A549 (cell line): ENCODE measurements around the gene VDR. TPM values are rescaled to one million over a fixed set of nuclear protein-coding genes. Genes with fewer than 3 reads are reported as not detected.
A peak's percentile ranks its signal among the peaks of the same experiment; 100 is the strongest.

Experiments
- ATAC-seq, 2 experiments: fragments of 200-7000 bp in 1 of 2; fragments of >200 bp in 1 of 2; cut with Nextera tagmentation in 1 of 2; cut with Tn5 transposase in 1 of 2; 3 replicates each; pipeline versions ENCODE4 v1.8.0 to v1.9.1; 2018 to 2020; ENCODE audit warnings: mild to moderate bottlenecking in 1 of 2, moderate library complexity in 1 of 2
- CTCF ChIA-PET: fragments of 300-600 bp; sonication (Branson Sonifier 250); formaldehyde crosslinking; extraction: SDS; loops from one replicate; lab custom pipeline; 2021; ENCODE audit warnings: antibody characterized with exemption, inconsistent platforms; lab: Yijun Ruan, JAX
- POLR2A ChIA-PET: fragments of 350-600 bp; formaldehyde crosslinking; extraction: SDS; loops from one replicate; lab custom pipeline; 2021; ENCODE audit warnings: antibody characterized with exemption, inconsistent platforms; lab: Yijun Ruan, JAX
- DNase-seq, 2 experiments: peaks; one replicate each; pipeline versions ENCODE4 v3.0.0 to v3.0.0-alpha.2; 2011 to 2016; ENCODE audit warnings: low read depth in 1 of 2, low spot score in 1 of 2
- FAIRE-seq: peaks from 2 replicates; lab custom pipeline; 2011; peaks lifted over from hg19 to GRCh38; lab: Jason Lieb, UNC
- H3K27ac ChIP-seq, 2 experiments: fragments of >200 bp; sonication (Bioruptor Twin); formaldehyde crosslinking; 3 replicates each; pipeline ENCODE4 v1.5.1; 2016 to 2017
- H3K4me1 ChIP-seq: fragments of >200 bp; sonication (Bioruptor Twin); formaldehyde crosslinking; 3 replicates; pipeline ENCODE4 v1.6.1; 2016
- H3K4me2 ChIP-seq: fragments of >200 bp; sonication (Bioruptor Twin); formaldehyde crosslinking; 3 replicates; pipeline ENCODE4 v1.6.1; 2016
- H3K4me3 ChIP-seq: fragments of >200 bp; sonication (Bioruptor Twin); formaldehyde crosslinking; 3 replicates; pipeline ENCODE4 v1.5.1; 2016
- H3K9me3 ChIP-seq: fragments of >200 bp; sonication (Bioruptor Twin); formaldehyde crosslinking; 3 replicates; pipeline ENCODE4 v1.6.1; 2016
- CBX2 ChIP-seq: fragments of 200-600 bp; sonication (generic); IDR thresholded peaks from 2 replicates; pipeline ENCODE4 v1.6.1; 2016; ENCODE audit warnings: low read depth, mild to moderate bottlenecking, borderline replicate concordance
- CHD2 ChIP-seq: fragments of 150-350 bp; IDR thresholded peaks from 2 replicates; pipeline ENCODE4 v1.6.1; 2014; ENCODE audit warnings: low read length; ENCODE audit not compliant: partially characterized antibody
- EHF ChIP-seq: fragments of 250-450 bp; sonication (Bioruptor Pico); IDR thresholded peaks from 2 replicates; pipeline ENCODE4 v1.5.0; 2020; ENCODE audit warnings: mild to moderate bottlenecking
- FOSL2 ChIP-seq, 2 experiments: fragments of 450-650 bp in 1 of 2; fragments of >200 bp in 1 of 2; sonication (Bioruptor Twin) in 1 of 2; formaldehyde crosslinking; IDR thresholded peaks; 2 replicates each; pipeline versions ENCODE4 v1.5.0 to v1.6.1; 2016 to 2020; ENCODE audit warnings: mild to moderate bottlenecking in 1 of 2, moderate library complexity in 1 of 2
- JUN ChIP-seq, 2 experiments: fragments of >200 bp; sonication (Bioruptor Twin); formaldehyde crosslinking; IDR thresholded peaks; 2 replicates in 1 of 2; 3 replicates in 1 of 2; pipeline ENCODE4 v1.6.1; 2016 to 2017
- KDM1A ChIP-seq: fragments of 200-600 bp; sonication (generic); IDR thresholded peaks from 2 replicates; pipeline ENCODE4 v1.6.1; 2016; ENCODE audit warnings: low read depth, mild to moderate bottlenecking
- MAFK ChIP-seq: fragments of 450-650 bp; IDR thresholded peaks from 2 replicates; pipeline ENCODE4 v1.6.1; 2014; ENCODE audit not compliant: partially characterized antibody
- MAZ ChIP-seq: fragments of 150-350 bp; IDR thresholded peaks from 2 replicates; pipeline ENCODE4 v1.6.1; 2014; ENCODE audit warnings: antibody characterized with exemption, low read depth, low read length, borderline replicate concordance
- WGBS: methylation state at CpG from one replicate; pipeline ENCODE4 v1.1.6; 2017; ENCODE audit errors: missing lambda C conversion rate; 5-methylcytosine and 5-hydroxymethylcytosine counted together
- polyA plus RNA-seq, 4 experiments: library from polyadenylated mRNA; depleted of rRNA in 3 of 4; stranded (reverse); fragments of >200 nt; fragmentation: RNase III in 1 of 4; extraction: RNeasy Plus Mini Kit Qiagen cat#74134 plus additional on column Dnase treatment in 1 of 4; gene quantifications; 2 replicates in 3 of 4; 3 replicates in 1 of 4; pipeline ENCODE4 v1.2.3, GENCODE V29; 2011 to 2017
- TF ChIP-seq, protein P1 (sequence below): fragments of 200-600 bp; sonication (generic); IDR thresholded peaks from 2 replicates; pipeline ENCODE4 v1.6.1; 2016; ENCODE audit warnings: antibody characterized with exemption, mild to moderate bottlenecking, moderate library complexity
- TF ChIP-seq, protein P2 (sequence below): fragments of >200 bp; sonication (Bioruptor Twin); formaldehyde crosslinking; IDR thresholded peaks from 3 replicates; pipeline ENCODE4 v1.6.1; 2016
- TF ChIP-seq, protein P3 (sequence below): IDR thresholded peaks from 2 replicates; pipeline ENCODE4 v1.6.1; 2012

The VDR gene
- polyA plus RNA-seq, 2 of the 4 experiments (the other 2 are of a cell fraction): 1.9 to 2.1 TPM

GRCh38 chr12:47945341-47945728, 40.5 kb upstream of the VDR start:
- POLR2A ChIA-PET: no interaction called here
- no peak for DNase-seq
- Histone ChIP-seq H3K9me3 (no peaks in the 10 kb centered on the region), H3K4me1 (peaks cover 19% of the 10 kb centered on the region), H3K4me2 (no peak overlapping the region; the same call in 2 of the 3 replicates), H3K27ac (no peak overlapping the region), H3K4me3 (no peak overlapping the region)
- TF ChIP-seq CBX2 (no peak), MAZ (no peak), JUN (IDR thresholded peaks at IDR 0.05) (no peak), EHF (CRISPR knock-in tag) (no peak)
- TF ChIP-seq, protein P1, sequence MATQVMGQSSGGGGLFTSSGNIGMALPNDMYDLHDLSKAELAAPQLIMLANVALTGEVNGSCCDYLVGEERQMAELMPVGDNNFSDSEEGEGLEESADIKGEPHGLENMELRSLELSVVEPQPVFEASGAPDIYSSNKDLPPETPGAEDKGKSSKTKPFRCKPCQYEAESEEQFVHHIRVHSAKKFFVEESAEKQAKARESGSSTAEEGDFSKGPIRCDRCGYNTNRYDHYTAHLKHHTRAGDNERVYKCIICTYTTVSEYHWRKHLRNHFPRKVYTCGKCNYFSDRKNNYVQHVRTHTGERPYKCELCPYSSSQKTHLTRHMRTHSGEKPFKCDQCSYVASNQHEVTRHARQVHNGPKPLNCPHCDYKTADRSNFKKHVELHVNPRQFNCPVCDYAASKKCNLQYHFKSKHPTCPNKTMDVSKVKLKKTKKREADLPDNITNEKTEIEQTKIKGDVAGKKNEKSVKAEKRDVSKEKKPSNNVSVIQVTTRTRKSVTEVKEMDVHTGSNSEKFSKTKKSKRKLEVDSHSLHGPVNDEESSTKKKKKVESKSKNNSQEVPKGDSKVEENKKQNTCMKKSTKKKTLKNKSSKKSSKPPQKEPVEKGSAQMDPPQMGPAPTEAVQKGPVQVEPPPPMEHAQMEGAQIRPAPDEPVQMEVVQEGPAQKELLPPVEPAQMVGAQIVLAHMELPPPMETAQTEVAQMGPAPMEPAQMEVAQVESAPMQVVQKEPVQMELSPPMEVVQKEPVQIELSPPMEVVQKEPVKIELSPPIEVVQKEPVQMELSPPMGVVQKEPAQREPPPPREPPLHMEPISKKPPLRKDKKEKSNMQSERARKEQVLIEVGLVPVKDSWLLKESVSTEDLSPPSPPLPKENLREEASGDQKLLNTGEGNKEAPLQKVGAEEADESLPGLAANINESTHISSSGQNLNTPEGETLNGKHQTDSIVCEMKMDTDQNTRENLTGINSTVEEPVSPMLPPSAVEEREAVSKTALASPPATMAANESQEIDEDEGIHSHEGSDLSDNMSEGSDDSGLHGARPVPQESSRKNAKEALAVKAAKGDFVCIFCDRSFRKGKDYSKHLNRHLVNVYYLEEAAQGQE: no peak
- TF ChIP-seq, protein P2, sequence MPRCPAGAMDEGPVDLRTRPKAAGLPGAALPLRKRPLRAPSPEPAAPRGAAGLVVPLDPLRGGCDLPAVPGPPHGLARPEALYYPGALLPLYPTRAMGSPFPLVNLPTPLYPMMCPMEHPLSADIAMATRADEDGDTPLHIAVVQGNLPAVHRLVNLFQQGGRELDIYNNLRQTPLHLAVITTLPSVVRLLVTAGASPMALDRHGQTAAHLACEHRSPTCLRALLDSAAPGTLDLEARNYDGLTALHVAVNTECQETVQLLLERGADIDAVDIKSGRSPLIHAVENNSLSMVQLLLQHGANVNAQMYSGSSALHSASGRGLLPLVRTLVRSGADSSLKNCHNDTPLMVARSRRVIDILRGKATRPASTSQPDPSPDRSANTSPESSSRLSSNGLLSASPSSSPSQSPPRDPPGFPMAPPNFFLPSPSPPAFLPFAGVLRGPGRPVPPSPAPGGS: no peak
- CTCF ChIA-PET: interaction anchor here (0.9 to 2.2 kb wide), 4 partner anchors 18 to 204 kb away, joined by 3 to 11 read pairs (median 4); partner anchors contain the start of gene TMEM106C
- 25% methylated on average over 1 of the region's 1 CpG for WGBS
- ATAC-seq: no peak
- no peak for FAIRE-seq

GRCh38 chr12:47944685-47945340, 40.0 kb upstream of the VDR start:
- Histone ChIP-seq H3K4me2 (no peak overlapping the region), H3K4me3 (no peak overlapping the region), H3K4me1 (peaks cover 19% of the 10 kb centered on the region), H3K9me3 (no peaks in the 10 kb centered on the region), H3K27ac (no peak overlapping the region)
- FAIRE-seq: no peak
- ATAC-seq: no peak
- ChIA-PET CTCF (interaction anchor here (1.0 to 1.7 kb wide), 3 partner anchors 9 to 53 kb away, joined by 3 to 8 read pairs (median 3); no protein-coding TSS in a partner anchor), POLR2A (no interaction called here)
- no peak for DNase-seq
- 69% methylated on average over 6 of the region's 6 CpGs for WGBS
- TF ChIP-seq KDM1A (no peak), FOSL2 (IDR thresholded peaks at IDR 0.05) (no peak), FOSL2 (CRISPR knock-in tag; IDR thresholded peaks at IDR 0.05) (no peak)

DNA sequence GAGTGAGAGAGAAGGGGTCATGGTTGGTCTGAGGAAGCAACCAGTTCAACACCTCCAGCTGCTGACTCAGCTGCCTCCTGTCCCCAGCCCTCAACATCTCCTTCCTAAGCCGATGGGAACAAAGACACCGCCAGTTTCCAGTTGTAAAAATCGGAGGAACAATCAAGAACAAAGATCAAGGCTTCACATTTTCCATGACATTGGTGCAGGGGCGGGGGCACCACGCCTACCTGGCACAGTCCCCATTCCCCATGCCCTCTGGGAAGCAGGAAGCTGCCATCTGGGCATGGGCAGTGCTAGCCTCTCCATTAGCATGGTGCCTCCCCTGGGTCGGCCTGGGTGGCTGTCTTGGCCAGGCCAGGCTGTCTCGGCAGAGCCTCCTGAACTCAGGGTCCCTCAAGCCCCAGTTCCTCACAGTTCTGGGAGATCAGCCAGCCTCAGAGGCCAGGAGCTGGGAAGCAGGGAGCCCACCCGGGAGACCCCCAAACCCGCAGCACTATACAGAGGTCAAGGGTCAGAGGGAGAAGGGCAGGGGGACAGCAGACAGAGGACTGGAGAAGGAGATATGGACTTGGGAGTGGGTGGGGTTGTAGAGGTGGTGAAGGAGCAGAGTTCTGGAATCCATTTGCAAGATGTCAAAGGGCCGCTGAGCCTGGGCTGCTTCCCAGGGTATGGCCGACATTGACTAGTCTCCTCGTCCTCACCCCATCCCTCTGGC, 39.0 kb upstream of the VDR start:
- H3K27ac ChIP-seq: no peak overlapping the region
- TF ChIP-seq FOSL2 (IDR thresholded peaks at IDR 0.05) (no peak), FOSL2 (CRISPR knock-in tag; IDR thresholded peaks at IDR 0.05) (no peak), CHD2 (no peak), CBX2 (no peak), MAFK (peak; percentile 46)
- TF ChIP-seq, protein P3, sequence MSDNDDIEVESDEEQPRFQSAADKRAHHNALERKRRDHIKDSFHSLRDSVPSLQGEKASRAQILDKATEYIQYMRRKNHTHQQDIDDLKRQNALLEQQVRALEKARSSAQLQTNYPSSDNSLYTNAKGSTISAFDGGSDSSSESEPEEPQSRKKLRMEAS: no peak
- H3K4me2 ChIP-seq: no peak overlapping the region
- H3K4me1 ChIP-seq: peaks cover 19% of the 10 kb centered on the region
- FAIRE-seq (no peak), ATAC-seq (peak in 1 of 2 experiments; percentile 26; a peak in 2 of 6 replicates), DNase-seq (peak in 1 of 2 experiments; percentile 37)
- no peaks in the 10 kb centered on the region for H3K9me3 ChIP-seq
- POLR2A ChIA-PET: no interaction called here
- 56% methylated on average over 12 of the region's 12 CpGs for WGBS
- H3K4me3 ChIP-seq: no peak overlapping the region
- CTCF ChIA-PET: interaction anchor here (1.0 to 1.7 kb wide), 3 partner anchors 10 to 52 kb away, joined by 3 to 8 read pairs (median 3); no protein-coding TSS in a partner anchor
